Calu3 (cell line): ENCODE results near the gene DOCK7. TPM values are rescaled to one million over a fixed set of nuclear protein-coding genes. Genes with fewer than 3 reads are reported as not detected.

Experiments
- BruUV-seq: library from RNA; stranded (reverse); fragments of 400-500 nt; replicated peaks from 2 replicates; lab custom pipeline; 2021; lab: Mats Ljungman, UMichigan
- CTCF ChIA-PET: fragments of 300-600 bp; sonication (Branson Sonifier 250); formaldehyde crosslinking; loops from one replicate; lab custom pipeline; 2022; ENCODE audit warnings: antibody characterized with exemption; lab: Charles Lee
- DNase-seq: peaks from one replicate; pipeline ENCODE4 v3.0.0; 2022
- H3K27ac Mint-ChIP-seq: one replicate; pipeline ENCODE4 v1.8.0; 2022; ENCODE audit warnings: mixed read lengths; ENCODE audit not compliant: unreplicated experiment
- H3K27me3 Mint-ChIP-seq: one replicate; pipeline ENCODE4 v1.8.0; 2022; ENCODE audit warnings: mixed read lengths; ENCODE audit not compliant: unreplicated experiment
- H3K36me3 Mint-ChIP-seq: one replicate; pipeline ENCODE4 v1.8.0; 2022; ENCODE audit warnings: mild to moderate bottlenecking, moderate library complexity, mixed read lengths; ENCODE audit not compliant: insufficient read depth, unreplicated experiment
- H3K4me1 Mint-ChIP-seq: one replicate; pipeline ENCODE4 v1.8.0; 2022; ENCODE audit warnings: mild to moderate bottlenecking, low read depth, mixed read lengths; ENCODE audit not compliant: unreplicated experiment
- H3K4me3 Mint-ChIP-seq: one replicate; pipeline ENCODE4 v1.8.0; 2022; ENCODE audit warnings: mild to moderate bottlenecking, low read depth, moderate library complexity, mixed read lengths; ENCODE audit not compliant: unreplicated experiment
- H3K9me3 Mint-ChIP-seq: one replicate; pipeline ENCODE4 v1.8.0; 2022; ENCODE audit warnings: low read depth, mixed read lengths; ENCODE audit not compliant: unreplicated experiment
- intact Hi-C: fragments of 100-400 bp; cut with micrococcal nuclease; formaldehyde crosslinking; loops from one replicate; pipeline ENCODE4 v1.10.0; 2022; ENCODE audit not compliant: unreplicated experiment
- total RNA-seq: library from RNA; stranded (reverse); gene quantifications from 2 replicates; pipeline ENCODE4 v1.2.3, GENCODE V29; 2022
- TF ChIP-seq, protein P1 (sequence below): fragments of 200-600 bp; IDR thresholded peaks from one replicate; pipeline ENCODE4 v1.8.0; 2022; ENCODE audit warnings: antibody characterized with exemption; ENCODE audit not compliant: unreplicated experiment

DOCK7 gene
- total RNA-seq, 1 experiment from 2014 or later, result 48.6 TPM

DNA sequence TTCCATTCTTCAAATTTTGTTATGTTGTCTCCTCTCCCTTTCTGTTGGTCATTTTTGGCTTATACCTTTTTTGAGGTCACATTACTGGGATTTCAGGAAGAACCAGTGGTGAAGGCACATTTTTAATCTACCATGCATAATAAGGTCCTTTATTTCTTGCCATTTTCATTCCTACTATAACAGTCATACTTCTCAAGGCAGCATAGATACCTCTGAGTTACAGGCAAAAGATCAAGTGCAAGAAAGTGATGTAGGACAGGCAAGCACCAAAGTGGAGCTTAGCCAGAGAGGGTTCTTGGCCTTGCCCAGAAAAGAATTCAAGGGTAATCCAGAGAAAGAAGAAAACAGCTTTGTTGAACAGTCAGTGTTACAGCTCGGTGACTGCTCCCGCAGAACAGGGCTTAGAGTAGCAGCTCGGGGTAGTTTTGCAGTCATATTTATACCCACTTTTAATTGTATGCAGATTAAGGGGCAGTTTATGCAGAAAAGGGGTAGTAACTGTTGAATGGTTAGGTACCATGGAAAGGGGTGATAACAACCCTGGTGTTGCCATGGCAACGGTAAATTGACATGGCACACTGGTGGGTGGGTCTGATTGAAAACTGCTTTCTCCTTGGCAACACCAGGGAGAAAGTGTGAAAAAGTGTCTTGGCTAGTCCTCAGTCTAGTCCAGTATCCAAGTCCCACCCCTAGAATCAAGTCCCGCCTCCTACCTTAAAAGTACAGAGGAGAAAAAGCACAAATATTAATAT, 39.6 kb upstream of the DOCK7 start:
- CTCF ChIA-PET, result no interaction called here
- H3K4me1 Mint-ChIP-seq, result peaks cover 25% of the 10 kb centered on the region
- no peak overlapping the region for H3K27ac Mint-ChIP-seq
- intact Hi-C loops, result loop anchor here (5.0 kb wide), 1 partner anchor 36 kb away; no protein-coding TSS in a partner anchor
- TF ChIP-seq, protein P1, sequence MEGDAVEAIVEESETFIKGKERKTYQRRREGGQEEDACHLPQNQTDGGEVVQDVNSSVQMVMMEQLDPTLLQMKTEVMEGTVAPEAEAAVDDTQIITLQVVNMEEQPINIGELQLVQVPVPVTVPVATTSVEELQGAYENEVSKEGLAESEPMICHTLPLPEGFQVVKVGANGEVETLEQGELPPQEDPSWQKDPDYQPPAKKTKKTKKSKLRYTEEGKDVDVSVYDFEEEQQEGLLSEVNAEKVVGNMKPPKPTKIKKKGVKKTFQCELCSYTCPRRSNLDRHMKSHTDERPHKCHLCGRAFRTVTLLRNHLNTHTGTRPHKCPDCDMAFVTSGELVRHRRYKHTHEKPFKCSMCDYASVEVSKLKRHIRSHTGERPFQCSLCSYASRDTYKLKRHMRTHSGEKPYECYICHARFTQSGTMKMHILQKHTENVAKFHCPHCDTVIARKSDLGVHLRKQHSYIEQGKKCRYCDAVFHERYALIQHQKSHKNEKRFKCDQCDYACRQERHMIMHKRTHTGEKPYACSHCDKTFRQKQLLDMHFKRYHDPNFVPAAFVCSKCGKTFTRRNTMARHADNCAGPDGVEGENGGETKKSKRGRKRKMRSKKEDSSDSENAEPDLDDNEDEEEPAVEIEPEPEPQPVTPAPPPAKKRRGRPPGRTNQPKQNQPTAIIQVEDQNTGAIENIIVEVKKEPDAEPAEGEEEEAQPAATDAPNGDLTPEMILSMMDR, result no peak
- no TSS peak for BruUV-seq
- no peaks in the 10 kb centered on the region for H3K36me3 Mint-ChIP-seq
- no peaks in the 10 kb centered on the region for H3K9me3 Mint-ChIP-seq
- H3K27me3 Mint-ChIP-seq, result no peaks in the 10 kb centered on the region
- no peak overlapping the region for H3K4me3 Mint-ChIP-seq
- DNase-seq, result no peak

DNA sequence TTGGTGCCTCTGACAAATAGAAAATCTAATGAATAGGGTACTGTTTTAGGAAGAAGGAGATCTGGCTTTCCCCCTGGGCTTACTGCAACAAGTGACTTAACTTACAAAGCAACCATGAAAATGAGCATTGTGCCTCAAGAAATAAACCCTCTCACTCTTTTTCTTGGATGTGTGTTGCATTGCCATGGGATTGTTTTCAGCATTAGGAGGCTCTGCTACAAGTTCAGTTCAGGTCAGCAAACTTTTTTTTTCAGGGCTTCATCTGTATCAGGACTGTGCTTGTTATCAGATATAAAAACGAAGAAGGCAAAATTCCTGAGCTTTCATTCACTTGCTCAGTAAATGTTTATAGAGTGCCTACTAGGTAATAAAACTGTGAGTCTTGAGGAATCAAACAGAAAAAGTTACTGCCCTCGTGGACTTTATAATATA, 37.8 kb upstream of the DOCK7 start:
- H3K27ac Mint-ChIP-seq, result no peak overlapping the region
- CTCF ChIA-PET, result interaction anchor here (0.5 kb wide), 1 partner anchor 10 kb away, joined by 3 read pairs; no protein-coding TSS in a partner anchor
- no peak overlapping the region for H3K4me3 Mint-ChIP-seq
- H3K27me3 Mint-ChIP-seq, result no peaks in the 10 kb centered on the region
- BruUV-seq, result no TSS peak
- TF ChIP-seq, protein P1, result no peak
- H3K9me3 Mint-ChIP-seq, result no peaks in the 10 kb centered on the region
- H3K36me3 Mint-ChIP-seq, result no peaks in the 10 kb centered on the region
- intact Hi-C loops, result loop anchor here (5.0 kb wide), 1 partner anchor 34 kb away; no protein-coding TSS in a partner anchor
- DNase-seq, result no peak
- peaks cover 25% of the 10 kb centered on the region for H3K4me1 Mint-ChIP-seq

DNA sequence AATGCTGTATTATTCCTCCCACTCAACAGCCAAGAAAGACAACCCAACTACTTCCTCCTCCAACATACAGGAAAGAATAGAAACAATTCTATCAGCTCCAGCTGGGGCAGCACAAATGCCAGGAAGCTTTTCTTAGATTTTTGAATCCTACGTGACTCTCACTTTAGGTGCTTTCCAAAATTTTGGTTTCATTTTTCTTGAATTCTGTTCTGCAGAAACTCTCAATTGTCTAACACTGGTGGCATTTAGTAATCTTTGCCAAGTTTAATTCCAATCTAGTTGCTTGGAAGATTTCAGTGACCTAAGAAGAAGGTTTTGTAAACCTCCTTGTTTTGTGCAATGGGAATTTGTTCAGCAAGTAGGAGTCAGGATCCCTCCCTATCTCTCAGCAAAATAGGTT, 37.1 kb upstream of the DOCK7 start:
- no peaks in the 10 kb centered on the region for H3K9me3 Mint-ChIP-seq
- H3K27me3 Mint-ChIP-seq, result no peaks in the 10 kb centered on the region
- intact Hi-C loops, result loop anchor here (5.0 kb wide), 1 partner anchor 33 kb away; no protein-coding TSS in a partner anchor
- H3K27ac Mint-ChIP-seq, result no peak overlapping the region
- H3K4me1 Mint-ChIP-seq, result peaks cover 25% of the 10 kb centered on the region
- TF ChIP-seq, protein P1, result no peak
- no peak overlapping the region for H3K4me3 Mint-ChIP-seq
- no peaks in the 10 kb centered on the region for H3K36me3 Mint-ChIP-seq
- DNase-seq, result no peak
- CTCF ChIA-PET, result interaction anchor here (0.7 kb wide), 1 partner anchor 119 kb away, joined by 3 read pairs; no protein-coding TSS in a partner anchor
- no TSS peak for BruUV-seq

DNA sequence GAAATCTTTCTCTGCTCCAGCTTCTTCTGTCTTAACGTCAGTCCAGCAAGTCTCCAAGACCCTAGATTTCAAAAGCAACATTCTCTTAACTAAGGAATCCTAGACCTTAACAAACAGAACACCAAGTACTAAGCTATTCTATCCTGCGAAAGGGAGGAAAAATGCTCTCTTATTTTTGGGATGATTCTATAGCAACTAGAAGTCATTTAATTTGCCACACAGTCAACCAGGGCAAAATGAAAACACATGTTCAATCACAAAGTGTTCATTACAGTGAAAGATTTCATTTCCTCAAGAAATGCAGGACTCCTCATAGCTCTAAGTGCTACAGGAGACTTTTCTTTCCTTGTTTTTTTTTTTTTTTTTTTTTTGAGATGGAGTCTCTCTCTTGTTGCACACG, 36.2 kb upstream of the DOCK7 start:
- no peaks in the 10 kb centered on the region for H3K9me3 Mint-ChIP-seq
- TF ChIP-seq, protein P1, result no peak
- no TSS peak for BruUV-seq
- no peak for DNase-seq
- no peaks in the 10 kb centered on the region for H3K36me3 Mint-ChIP-seq
- H3K4me3 Mint-ChIP-seq, result no peak overlapping the region
- no peak overlapping the region for H3K27ac Mint-ChIP-seq
- H3K27me3 Mint-ChIP-seq, result no peaks in the 10 kb centered on the region
- intact Hi-C loops, result no loop called here
- CTCF ChIA-PET, result interaction anchor here (0.7 kb wide), 1 partner anchor 120 kb away, joined by 3 read pairs; no protein-coding TSS in a partner anchor
- H3K4me1 Mint-ChIP-seq, result peaks cover 17% of the 10 kb centered on the region
